DMS 273 treated with DMSO at 0.1 percent for 48 hours (cell line): ENCODE results near the gene PPP1R16B.

Experiments
- DNase-seq: peaks from one replicate; lab custom pipeline; 2025; lab: John Stamatoyannopoulos, UW

The PPP1R16B gene

GRCh38 chr20:38827770-38828281, 22.3 kb downstream of the PPP1R16B start:
- DNase-seq = no peak

GRCh38 chr20:38828514-38829295, 23.2 kb downstream of the PPP1R16B start:
- DNase-seq = no peak

GRCh38 chr20:38829296-38829875, 23.9 kb downstream of the PPP1R16B start:
- DNase-seq = no peak

DNA sequence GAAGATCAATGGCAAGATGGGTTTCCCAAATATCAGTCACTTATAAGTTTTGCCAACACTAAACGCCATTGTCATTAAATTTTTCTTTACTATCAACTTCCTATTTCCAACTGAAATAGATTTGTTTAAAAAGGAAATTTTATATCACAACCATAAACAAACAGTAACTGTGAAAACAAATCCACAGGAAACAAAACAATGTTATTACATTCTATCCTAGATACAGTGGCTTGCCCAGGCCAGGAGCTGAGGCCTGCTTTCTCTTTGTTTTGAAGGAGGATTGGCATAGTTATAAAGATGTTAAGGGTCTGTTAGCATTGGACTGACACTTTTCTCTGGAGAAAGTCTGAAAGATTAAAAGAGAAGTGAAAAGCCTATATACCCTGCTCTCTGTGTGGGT, 24.9 kb downstream of the PPP1R16B start:
- no peak for DNase-seq

DNA sequence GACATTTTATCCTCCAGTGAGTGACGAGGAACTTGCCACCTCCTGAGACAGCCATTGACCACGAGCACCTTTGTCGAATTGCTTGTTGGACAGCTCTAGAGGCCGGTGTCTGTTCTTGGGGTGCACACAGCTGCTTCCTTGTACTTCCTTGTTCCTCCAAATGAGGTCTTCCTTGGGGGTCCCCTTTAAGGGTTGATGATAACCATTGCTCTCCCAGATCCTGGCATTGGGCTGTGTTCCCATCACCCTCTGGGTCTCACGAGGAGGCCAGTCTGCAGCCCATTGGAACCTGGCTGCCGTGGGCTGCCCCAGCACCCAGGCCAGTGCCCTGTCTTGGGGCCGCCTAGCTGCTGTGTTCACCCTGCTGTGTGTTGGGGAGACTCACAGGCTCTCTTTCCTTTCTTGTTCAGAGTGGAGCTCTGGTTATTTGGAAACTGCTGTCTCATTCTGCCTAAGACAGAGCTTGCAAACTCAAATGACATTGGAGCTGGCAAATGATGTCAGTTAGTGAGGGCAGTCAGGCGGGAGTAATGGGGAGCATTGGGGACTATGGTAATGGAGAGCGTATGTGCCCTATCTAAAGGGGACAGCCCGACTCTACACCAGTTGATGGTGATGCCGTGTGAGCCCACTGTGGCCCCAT, 25.7 kb downstream of the PPP1R16B start:
- no peak for DNase-seq

- DNase-seq = no peak
Observed at GRCh38 chr20:38831995-38832620, 26.6 kb downstream of the PPP1R16B start.

DNA sequence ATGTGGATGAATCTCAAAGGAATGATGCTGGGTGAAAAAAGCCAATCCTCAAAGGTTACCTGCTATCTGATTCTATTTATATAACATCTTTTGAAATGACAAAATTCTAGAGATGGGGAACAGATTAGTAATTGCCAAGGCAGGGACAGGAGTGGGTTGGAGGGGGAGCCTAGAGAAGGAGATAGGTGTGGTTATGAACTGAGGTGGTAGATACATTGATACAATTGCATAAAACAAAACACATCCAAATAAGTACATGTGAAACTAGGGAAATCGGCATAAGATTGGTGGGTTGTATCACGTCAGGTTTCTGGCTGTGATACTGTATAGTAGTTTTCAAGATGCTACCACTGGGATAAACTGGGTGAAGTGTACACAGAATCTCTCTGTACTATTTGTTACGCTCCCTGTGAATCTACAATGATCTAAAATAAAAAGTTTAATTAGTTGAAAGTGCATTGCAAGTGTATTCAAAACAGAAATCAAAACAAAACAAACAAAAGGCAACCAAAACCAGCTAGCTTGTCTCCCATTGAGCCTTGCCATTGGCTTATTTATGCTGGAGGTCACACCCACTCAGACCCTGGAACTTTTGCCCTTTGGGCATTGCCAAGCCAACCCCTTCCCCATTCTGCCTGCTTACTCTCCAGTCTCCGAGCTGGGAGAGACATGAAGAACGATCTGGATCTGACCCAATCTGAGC, 27.8 kb downstream of the PPP1R16B start:
- no peak for DNase-seq

DNA sequence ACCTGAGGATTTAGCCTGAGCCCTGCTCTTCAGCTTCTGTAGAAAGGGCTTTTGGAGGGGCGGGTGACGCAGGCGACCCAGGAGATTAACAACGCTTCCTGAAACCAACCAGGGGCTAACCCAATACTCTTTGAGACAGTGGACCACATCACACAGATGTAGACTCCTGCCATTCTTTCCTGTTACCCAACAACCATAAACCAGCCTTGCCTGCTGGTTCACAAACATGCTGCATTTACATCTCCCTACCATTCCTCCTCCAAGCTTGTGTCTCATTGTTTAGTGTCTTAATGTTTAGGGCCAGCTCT, 28.3 kb downstream of the PPP1R16B start:
- no peak for DNase-seq

DNA sequence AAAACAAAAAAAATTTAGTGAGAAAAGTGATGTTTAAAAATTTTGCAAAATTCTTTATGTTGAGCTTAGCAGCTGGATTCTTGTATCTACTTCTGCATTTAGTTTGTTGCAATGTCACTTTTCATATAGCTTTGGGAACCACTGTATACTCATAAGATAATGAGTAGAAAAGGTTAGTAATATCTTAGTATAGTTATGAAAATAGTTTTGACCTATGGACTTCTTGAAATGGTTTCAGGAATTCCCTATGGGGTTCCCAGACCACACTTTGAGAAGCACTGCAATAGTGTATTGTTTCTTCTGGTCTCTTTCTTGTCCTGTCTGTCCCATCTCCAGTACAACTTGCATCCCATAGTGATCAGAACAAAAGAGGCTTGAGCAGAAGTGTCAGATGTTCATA, 29.4 kb downstream of the PPP1R16B start:
- no peak for DNase-seq

DNA sequence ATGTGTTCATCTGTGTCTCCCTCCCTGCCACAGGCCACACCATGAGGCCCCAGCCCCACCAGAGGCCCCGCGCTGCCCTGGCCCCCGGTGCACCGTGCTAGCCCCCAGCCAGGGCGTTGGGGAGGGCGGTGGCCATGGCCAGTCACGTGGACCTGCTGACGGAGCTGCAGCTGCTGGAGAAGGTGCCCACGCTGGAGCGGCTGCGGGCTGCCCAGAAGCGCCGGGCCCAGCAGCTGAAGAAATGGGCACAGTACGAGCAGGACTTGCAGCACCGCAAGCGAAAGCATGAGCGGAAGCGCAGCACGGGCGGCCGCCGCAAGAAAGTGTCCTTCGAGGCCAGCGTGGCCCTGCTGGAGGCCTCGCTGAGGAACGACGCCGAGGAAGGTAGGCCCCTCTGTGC, 30.3 kb downstream of the PPP1R16B start:
- DNase-seq = no peak

GRCh38 chr20:38836991-38837390, 31.5 kb downstream of the PPP1R16B start:
- DNase-seq = no peak

DNA sequence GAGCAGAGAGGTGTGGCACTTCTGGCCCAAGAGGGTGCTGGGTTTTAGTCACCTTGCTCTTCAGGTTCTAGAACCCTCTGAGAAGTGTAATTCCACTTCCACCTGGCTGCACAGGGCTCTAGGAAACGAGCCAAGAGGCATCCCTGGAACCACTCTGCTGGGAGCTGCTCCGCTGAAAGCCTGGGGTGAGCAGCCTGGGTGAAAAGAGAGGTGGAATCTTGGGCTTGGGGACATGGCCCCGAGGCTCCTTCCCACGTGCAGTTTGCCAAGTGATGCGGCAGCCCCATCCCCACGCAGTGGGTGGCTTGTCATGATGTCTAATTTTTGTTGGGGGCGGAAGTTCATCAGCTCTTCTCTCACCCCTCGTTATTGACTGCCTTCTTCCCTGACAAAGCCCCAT, 32.8 kb downstream of the PPP1R16B start:
- DNase-seq = no peak

- DNase-seq = no peak
Observed at GRCh38 chr20:38839563-38839962, 34.1 kb downstream of the PPP1R16B start.

DNA sequence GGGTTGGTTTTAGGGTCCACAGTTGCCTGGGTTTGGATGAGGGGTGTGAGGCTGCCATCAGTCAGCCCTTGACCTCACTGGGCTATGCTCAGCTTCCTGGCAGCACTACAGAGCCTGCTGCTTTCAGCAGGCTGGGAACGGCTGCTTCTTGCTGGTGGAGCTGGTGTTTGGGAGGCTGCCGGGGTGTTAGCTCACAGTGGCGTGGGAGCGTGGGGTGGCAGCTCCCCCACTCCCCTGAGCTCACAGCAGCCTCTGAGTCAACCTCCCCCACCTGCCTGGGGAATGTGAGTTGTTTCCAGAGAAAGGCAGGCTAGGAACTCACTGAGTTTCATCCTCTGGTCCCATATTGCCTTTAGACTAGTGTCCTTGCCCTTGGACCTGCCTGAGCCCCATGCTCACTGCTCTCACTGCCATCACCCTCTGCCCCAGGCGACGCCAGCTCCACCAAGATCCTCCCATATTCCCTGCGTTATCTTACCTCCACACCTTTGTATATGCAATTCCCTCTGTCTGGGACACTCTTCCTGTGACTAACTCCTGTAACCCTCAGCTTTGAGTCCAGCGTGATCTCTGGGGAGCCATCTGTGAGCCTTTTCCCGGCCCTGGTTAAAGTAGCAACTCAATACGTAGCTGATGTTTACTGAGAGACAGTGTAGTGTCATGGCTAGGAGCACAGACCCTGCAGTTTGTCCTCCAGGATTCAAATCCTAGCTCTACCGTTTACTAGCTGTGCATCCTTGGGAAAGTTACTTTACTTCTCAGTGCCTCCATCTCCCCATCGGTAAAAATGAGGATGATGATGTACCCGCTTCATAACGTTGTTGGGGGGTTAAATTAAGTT, 34.8 kb downstream of the PPP1R16B start:
- DNase-seq = no peak

DNA sequence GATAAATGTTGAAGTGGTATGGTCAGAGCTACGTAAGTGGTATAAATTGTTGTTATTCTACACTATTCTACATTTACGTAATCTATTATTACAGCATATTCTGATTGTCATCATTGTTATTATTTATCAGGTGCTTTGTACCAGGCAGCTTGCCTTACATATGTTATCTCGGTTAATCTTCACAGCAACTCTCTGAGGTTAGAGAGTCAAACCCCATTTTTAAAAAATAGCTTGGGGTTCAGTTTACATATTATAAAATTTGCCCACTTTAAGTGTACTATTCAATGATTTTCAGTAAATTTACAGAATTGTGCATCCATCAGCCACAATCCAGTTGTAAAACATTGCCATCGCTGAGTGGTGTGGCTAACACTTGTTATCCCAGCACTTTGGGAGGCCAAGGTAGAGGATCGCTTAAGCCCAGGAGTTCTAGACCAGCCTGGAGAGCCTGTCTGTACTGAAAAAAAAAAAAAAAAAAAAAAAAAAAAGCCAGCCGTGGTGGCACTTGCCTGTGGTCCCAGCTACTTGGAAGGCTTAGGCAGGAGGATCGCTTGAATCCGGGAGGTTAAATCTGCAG, 35.5 kb downstream of the PPP1R16B start:
- no peak for DNase-seq

DNA sequence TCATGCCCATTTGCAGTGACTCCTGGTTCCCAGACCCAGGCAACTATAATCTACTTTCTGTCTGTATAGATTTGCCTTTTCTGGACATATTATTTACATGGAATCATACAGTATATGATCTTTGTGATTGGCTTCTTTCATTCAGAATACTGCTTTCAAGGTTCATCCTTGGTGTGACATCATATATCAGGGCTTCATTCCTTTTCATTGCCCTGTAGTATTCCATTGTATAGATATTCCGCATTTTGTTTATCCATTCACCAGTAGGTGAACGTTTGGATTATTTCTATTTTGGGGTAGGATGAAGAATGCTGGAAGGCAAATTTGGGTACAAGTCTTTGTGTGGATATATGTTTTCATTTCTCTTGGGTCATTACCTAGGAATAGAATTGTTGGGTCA, 36.1 kb downstream of the PPP1R16B start:
- no peak for DNase-seq

DNA sequence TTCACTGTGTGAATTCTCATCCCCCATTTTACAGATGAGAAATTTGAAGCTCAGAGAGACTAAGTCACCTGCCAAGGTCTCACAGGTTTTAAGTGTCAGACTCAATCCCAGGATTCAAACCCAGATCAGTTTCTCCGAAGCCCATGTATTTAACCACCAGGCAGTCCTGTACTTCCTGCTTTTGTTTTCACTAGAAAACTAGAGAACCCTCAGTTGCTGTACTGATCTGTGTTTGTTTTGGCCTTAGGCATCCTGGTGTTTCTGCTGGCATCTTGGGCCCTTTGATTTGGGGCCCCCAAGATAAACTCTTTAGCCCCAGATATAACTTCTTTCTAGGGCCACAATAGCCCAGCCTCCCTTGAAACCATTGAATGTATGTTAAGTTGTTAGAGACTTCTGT, 36.5 kb downstream of the PPP1R16B start:
- DNase-seq = no peak

GRCh38 chr20:38842558-38842981, 37.1 kb downstream of the PPP1R16B start:
- DNase-seq = no peak

DNA sequence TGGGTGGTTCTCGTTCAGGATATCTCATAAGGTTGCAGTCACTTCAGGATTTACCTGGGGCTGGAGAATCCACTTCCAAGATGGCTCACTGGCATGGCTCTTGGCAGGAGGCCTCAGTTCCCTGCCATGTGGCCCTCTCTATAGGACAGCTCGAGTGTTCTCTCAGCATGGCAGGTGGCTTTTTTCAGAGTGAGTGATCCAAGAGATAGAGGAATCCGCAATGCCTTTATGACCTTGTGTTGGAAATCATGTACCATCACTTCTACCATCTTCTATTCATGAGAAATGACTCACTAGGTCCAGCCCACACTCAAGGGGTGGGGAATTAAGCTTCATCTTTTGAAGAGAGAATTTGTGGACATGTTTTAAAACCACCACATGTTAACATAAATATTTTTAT, 37.8 kb downstream of the PPP1R16B start:
- DNase-seq = no peak

GRCh38 chr20:38844963-38845362, 39.5 kb downstream of the PPP1R16B start:
- DNase-seq = peak; percentile 47

- no peak for DNase-seq
Observed at GRCh38 chr20:38847840-38848239, 42.3 kb downstream of the PPP1R16B start.
